ENCODE results near the gene C1QBP. TPM values are rescaled to one million over a fixed set of nuclear protein-coding genes. Genes with fewer than 3 reads are reported as not detected.

Gene C1QBP
- total RNA-seq, 1 experiment from 2014 or later: 525 TPM

DNA sequence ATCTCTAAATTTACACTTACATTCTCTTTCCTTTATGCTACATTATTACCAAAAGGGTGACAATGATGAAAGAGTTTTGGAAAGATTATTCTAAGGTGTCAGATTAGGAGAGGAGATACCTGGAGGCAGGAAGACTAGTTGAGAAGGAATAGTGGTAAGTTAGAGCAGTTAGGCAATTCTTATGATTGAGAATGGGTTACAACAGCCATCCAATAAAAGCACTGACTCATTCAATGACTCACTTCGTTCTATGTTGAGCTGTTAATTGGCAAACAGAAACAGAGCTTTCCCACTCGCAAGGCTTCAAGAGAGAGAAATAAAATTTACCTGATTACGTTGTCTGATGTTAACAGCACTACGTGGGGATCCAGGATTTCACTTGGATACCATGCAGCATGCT, 25.3 kb downstream of the C1QBP start:
- Histone ChIP-seq H3K9me3 (no peaks in the 10 kb centered on the region), H3K4me3 (no peak overlapping the region), H3K36me3 (peaks cover 54% of the 10 kb centered on the region), H3K27me3 (no peaks in the 10 kb centered on the region)
- DNase-seq: no peak

DNA sequence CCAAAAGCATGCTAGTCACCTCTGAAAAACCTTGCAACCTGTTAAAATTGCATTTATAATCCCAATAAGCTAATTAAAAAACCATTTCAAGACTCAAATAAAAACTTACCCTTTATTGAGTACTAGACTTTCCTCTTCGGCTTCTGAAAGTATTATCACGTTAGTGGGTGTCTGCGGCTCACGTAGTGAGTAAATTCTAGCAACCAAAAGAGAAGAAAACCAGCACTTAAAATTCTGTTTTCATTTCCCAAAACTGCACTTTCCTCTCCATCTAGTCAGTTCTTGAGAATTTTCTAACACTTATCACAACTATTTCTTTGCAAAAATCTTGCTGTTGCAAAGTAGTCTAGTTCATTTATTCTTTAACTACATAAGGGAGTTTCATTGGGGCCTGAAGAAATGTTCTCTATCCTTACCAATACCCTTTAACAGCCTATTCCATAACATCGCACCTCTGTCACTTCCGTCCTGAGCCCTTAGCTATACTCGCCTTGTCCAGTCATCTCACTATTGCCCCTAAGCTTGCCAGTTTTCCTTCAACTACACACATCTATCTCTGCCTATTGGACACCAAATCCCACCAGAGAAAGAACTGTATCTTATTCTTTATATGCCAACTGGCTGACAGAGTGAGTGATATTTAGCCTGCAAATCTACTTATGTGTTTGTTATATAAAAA, 28.2 kb downstream of the C1QBP start:
- no peak overlapping the region for H3K4me3 ChIP-seq
- no peak for DNase-seq
- no peaks in the 10 kb centered on the region for H3K27me3 ChIP-seq
- no peaks in the 10 kb centered on the region for H3K9me3 ChIP-seq
- H3K36me3 ChIP-seq: peaks cover 58% of the 10 kb centered on the region

- no peaks in the 10 kb centered on the region for H3K9me3 ChIP-seq
- no peak overlapping the region for H3K4me3 ChIP-seq
- no peaks in the 10 kb centered on the region for H3K27me3 ChIP-seq
- no peak for DNase-seq
- peaks cover 71% of the 10 kb centered on the region for H3K36me3 ChIP-seq
These were observed 30.8 kb downstream of the C1QBP start for GRCh38 chr17:5408186-5408585.

DNA sequence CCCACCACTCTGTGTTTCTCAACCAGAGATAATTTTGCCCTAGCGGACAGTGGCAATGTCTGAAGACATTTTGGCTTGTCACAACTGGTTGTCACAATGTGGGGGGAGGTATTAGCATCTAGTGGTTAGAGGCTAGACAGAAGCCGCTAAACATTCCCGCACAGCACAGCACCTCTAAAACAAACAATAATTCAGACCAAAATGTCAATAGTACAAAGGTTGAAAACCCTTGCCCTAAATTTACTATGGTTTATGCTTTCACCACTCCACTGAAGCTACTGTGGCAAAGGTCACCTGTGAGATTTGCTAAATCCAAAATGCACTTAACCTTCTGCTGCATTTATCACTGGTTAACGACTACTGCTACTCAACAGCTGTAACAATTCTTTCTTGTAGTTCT, 33.6 kb downstream of the C1QBP start:
- Histone ChIP-seq H3K36me3 (peaks cover 66% of the 10 kb centered on the region), H3K4me3 (no peak overlapping the region), H3K27me3 (no peaks in the 10 kb centered on the region), H3K9me3 (no peaks in the 10 kb centered on the region)
- no peak for DNase-seq

- peaks cover 54% of the 10 kb centered on the region for H3K36me3 ChIP-seq
- DNase-seq: no peak
- H3K9me3 ChIP-seq: no peaks in the 10 kb centered on the region
- H3K4me3 ChIP-seq: no peak overlapping the region
- no peaks in the 10 kb centered on the region for H3K27me3 ChIP-seq
These were observed 39.2 kb downstream of the C1QBP start for GRCh38 chr17:5399767-5400166.

DNA sequence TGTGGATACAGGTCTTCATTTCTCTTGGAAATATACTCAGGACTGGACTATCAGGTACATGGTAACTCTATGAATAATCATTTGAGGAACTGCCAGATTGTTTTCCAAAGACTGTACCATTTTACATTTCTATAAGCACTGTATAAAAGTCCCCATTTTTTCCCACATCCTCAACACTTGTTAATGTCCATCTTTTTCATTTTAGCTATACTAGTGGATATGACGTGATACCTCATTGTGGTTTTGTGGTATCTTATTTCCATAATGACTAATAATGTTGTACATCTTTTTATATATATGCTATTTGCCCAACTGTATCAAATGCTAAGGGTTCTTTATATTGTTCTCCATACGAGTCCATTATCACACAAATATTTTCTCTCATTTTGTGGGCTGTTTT, 42.3 kb downstream of the C1QBP start:
- Histone ChIP-seq H3K9me3 (no peaks in the 10 kb centered on the region), H3K36me3 (peaks cover 39% of the 10 kb centered on the region), H3K27me3 (no peaks in the 10 kb centered on the region), H3K4me3 (no peak overlapping the region)
- no peak for DNase-seq

DNA sequence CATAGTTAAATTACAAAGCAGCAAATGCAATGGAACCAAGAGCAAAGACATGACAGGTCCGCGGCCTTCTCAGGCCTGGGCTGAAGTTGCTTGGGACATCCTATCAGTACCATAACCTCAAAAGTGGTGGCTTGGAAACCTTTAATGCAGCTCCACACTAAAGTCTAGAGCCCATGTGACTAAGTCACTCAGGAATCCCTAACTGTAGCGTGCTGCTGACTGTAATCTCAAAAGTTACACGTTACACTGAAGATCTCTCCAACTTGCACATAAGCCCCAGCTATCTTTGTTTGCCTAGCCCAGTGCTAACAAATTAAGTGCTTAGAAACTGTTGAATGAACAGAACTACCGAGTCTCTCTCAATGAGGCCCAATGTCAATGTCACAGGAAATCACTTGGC, 47.3 kb downstream of the C1QBP start:
- no peaks in the 10 kb centered on the region for H3K9me3 ChIP-seq
- H3K4me3 ChIP-seq: no peak overlapping the region
- no peaks in the 10 kb centered on the region for H3K27me3 ChIP-seq
- peaks cover 25% of the 10 kb centered on the region for H3K36me3 ChIP-seq
- DNase-seq: no peak

Other genes with a start within 250 kb of the C1QBP start
- 3.0 and 3.1 TPM in 2 replicates for gene ZNF594, start 247.3 kb downstream of the C1QBP start, total RNA-seq (2014; rRNA removed; shearing (Covaris generic); ENCODE audit: low replicate concordance)
- gene SCIMP, start 204.3 kb downstream of the C1QBP start, total RNA-seq (2014; rRNA removed; shearing (Covaris generic); ENCODE audit: low replicate concordance): not detected in 2 replicates
- gene RABEP1, start 156.9 kb downstream of the C1QBP start, total RNA-seq (2014; rRNA removed; shearing (Covaris generic); ENCODE audit: low replicate concordance): 41.0 and 46.9 TPM in 2 replicates
- gene NUP88, start 19.5 kb downstream of the C1QBP start, total RNA-seq (2014; rRNA removed; shearing (Covaris generic); ENCODE audit: low replicate concordance): 52.1 and 124 TPM in 2 replicates
- 19.4 and 26.6 TPM in 2 replicates for gene RPAIN, start 19.0 kb downstream of the C1QBP start, total RNA-seq (2014; rRNA removed; shearing (Covaris generic); ENCODE audit: low replicate concordance)
- 10.5 and 13.3 TPM in 2 replicates for gene DHX33, start 29.8 kb upstream of the C1QBP start, total RNA-seq (2014; rRNA removed; shearing (Covaris generic); ENCODE audit: low replicate concordance)
- 15.2 and 53.2 TPM in 2 replicates for gene DERL2, start 47.0 kb upstream of the C1QBP start, total RNA-seq (2014; rRNA removed; shearing (Covaris generic); ENCODE audit: low replicate concordance)
- gene MIS12, start 47.4 kb upstream of the C1QBP start, total RNA-seq (2014; rRNA removed; shearing (Covaris generic); ENCODE audit: low replicate concordance): 13.3 and 16.8 TPM in 2 replicates
- 8.2 and 9.2 TPM in 2 replicates for gene NLRP1, start 145.4 kb upstream of the C1QBP start, total RNA-seq (2014; rRNA removed; shearing (Covaris generic); ENCODE audit: low replicate concordance)

Data from MG63 (cell line).